Neural crest cell (in vitro differentiated cells): ENCODE results near the gene SHROOM3. TPM values are rescaled to one million over a fixed set of nuclear protein-coding genes. Genes with fewer than 3 reads are reported as not detected.

Source experiments
- DNase-seq: peaks from one replicate; pipeline ENCODE4 v3.0.0; 2021; ENCODE audit warnings: low read depth, mixed read lengths, low spot score
- H3K27ac Mint-ChIP-seq: one replicate; pipeline ENCODE4 v1.8.0; 2021; ENCODE audit warnings: mild to moderate bottlenecking, mixed read lengths; ENCODE audit not compliant: unreplicated experiment
- H3K27me3 Mint-ChIP-seq: 2 replicates; pipeline ENCODE4 v1.8.0; 2021; ENCODE audit warnings: low read depth, mild to moderate bottlenecking, mixed read lengths
- H3K36me3 Mint-ChIP-seq: 2 replicates; pipeline ENCODE4 v1.8.0; 2021; ENCODE audit warnings: low read depth, mild to moderate bottlenecking, mixed read lengths
- H3K4me1 Mint-ChIP-seq: 2 replicates; pipeline ENCODE4 v1.8.0; 2021; ENCODE audit warnings: mixed read lengths
- H3K4me3 Mint-ChIP-seq: one replicate; pipeline ENCODE4 v1.8.0; 2021; ENCODE audit warnings: mild to moderate bottlenecking, mixed read lengths
- H3K9me3 Mint-ChIP-seq: 2 replicates; pipeline ENCODE4 v1.8.0; 2021; ENCODE audit warnings: mixed read lengths
- CTCF ChIP-seq: fragments of 200-600 bp; sonication (generic); conservative IDR thresholded peaks from 2 replicates; pipeline ENCODE4 v1.5.0; 2021; ENCODE audit warnings: antibody characterized with exemption, mild to moderate bottlenecking
- total RNA-seq: library from RNA; stranded (reverse); gene quantifications from 2 replicates; pipeline ENCODE4 v1.2.1, GENCODE V29; 2021

Gene SHROOM3
- total RNA-seq, 1 donor from 2014 or later, result 40.1 TPM

GRCh38 chr4:76688619-76689144, 253.7 kb downstream of the SHROOM3 start:
- Mint-ChIP-seq H3K4me3 (peak overlapping the region; percentile 92), H3K27me3 (no peaks in the 10 kb centered on the region), H3K9me3 (no peaks in the 10 kb centered on the region), H3K4me1 (peaks cover 57% of the 10 kb centered on the region), H3K36me3 (no peaks in the 10 kb centered on the region), H3K27ac (peak overlapping the region; percentile 25)
- TF ChIP-seq CTCF, result no peak
- DNase-seq, result no peak

- TF ChIP-seq CTCF, result no peak
- Mint-ChIP-seq H3K36me3 (no peaks in the 10 kb centered on the region), H3K27me3 (no peaks in the 10 kb centered on the region), H3K4me1 (peaks cover 58% of the 10 kb centered on the region), H3K4me3 (peak overlapping the region; percentile 97), H3K27ac (peak overlapping the region; percentile 88), H3K9me3 (no peaks in the 10 kb centered on the region)
- DNase-seq, result peak; percentile 39
Observed at GRCh38 chr4:76689145-76689817, 254.3 kb downstream of the SHROOM3 start.

- Mint-ChIP-seq H3K36me3 (no peaks in the 10 kb centered on the region), H3K27ac (peak overlapping the region; percentile 88), H3K9me3 (no peaks in the 10 kb centered on the region), H3K27me3 (no peaks in the 10 kb centered on the region), H3K4me1 (peaks cover 65% of the 10 kb centered on the region), H3K4me3 (peak overlapping the region; percentile 97)
- TF ChIP-seq CTCF, result no peak
- no peak for DNase-seq
Observed at GRCh38 chr4:76690011-76690905, 255.2 kb downstream of the SHROOM3 start.

GRCh38 chr4:76690906-76691275, 255.9 kb downstream of the SHROOM3 start:
- Mint-ChIP-seq H3K27me3 (no peaks in the 10 kb centered on the region), H3K4me1 (peaks cover 72% of the 10 kb centered on the region), H3K27ac (no peak overlapping the region), H3K9me3 (no peaks in the 10 kb centered on the region), H3K36me3 (no peaks in the 10 kb centered on the region), H3K4me3 (peak overlapping the region; percentile 97)
- no peak for TF ChIP-seq CTCF
- no peak for DNase-seq

- Mint-ChIP-seq H3K36me3 (no peaks in the 10 kb centered on the region), H3K9me3 (no peaks in the 10 kb centered on the region), H3K4me1 (peaks cover 83% of the 10 kb centered on the region), H3K4me3 (peak overlapping the region; percentile 97), H3K27me3 (no peaks in the 10 kb centered on the region), H3K27ac (peak overlapping the region; percentile 24)
- no peak for TF ChIP-seq CTCF
- DNase-seq, result no peak
Observed at GRCh38 chr4:76691807-76692582, 257.0 kb downstream of the SHROOM3 start.
